GM21423 (cell line): ENCODE measurements around the gene HMGB1.
A peak's percentile ranks its signal among the peaks of the same experiment; 100 is the strongest.

ENCODE experiments used
- ATAC-seq: cut with Tn5 transposase; IDR thresholded peaks from one replicate; pipeline ENCODE4 v1.9.1; 2021; ENCODE audit warnings: mild to moderate bottlenecking, moderate library complexity; ENCODE audit not compliant: unreplicated experiment

HMGB1 gene

DNA sequence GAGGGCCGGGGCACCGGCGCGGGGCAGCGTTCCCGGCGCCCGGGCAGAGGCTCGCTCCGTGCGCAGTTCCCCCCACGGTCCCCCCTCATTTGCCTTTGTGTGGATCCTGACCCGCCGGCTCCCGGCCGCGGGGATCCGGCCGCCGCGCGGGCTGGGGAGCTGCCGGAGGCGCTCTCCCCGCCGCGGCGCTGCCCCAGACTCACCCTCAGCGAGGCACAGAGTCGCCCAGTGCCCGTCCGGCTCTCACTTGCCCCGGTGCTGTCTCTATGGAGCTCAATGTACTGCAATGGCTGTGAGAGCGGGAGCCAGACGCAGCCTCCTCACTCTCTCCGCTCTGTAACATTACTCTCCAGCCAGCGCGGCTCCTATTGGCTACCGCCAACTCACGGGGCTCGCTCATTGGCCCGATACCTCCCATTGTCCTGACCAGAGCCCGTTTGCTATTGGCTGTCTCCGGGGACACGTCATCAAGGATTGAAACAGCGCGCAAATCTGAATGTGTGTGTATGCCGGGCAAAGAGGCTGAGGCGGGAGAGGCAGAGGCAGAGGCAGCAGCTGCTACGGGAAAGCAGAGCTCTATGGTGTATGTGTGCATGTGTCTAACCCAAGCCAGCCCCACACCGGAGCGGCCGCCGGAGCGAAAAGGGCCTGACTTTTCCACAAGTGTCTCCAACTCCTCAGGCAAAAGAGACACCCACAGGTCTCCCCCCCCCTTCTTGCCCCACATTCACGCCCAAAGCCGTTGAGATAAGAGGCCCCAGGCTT is at the start of gene HMGB1:
TSS of gene HMGB1 (minus strand) at position 344 of the 765 bp plus-strand sequence. CDS start 2,256 bp downstream, outside the sequence.
- peak; percentile 86 for ATAC-seq

DNA sequence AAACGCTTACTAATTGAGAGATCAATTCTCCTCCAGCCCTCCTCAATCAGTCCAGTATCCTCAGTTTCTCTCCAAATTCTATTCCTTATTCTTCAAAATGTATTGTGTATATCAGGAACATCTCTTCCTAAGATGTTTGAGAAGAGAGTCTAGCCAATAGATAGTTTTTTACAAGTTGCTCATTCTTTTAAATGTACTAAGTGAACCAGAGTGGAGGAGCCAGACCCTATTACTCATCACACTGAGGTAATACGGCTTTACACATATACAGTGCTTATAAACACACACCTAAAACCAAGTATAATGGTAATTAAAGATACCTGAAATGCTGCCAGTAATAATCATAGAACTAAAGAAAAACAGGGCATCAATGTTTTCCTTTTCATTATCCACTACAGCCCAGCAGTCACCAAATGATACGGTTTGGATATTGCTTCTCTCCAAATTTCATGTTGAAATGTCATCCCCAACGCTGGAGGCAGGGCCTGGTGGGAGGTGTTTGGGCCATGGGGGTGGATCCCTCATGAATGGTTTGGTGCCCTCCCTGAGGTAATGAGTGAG is 45.2 kb upstream of the HMGB1 start:
- ATAC-seq: no peak

DNA sequence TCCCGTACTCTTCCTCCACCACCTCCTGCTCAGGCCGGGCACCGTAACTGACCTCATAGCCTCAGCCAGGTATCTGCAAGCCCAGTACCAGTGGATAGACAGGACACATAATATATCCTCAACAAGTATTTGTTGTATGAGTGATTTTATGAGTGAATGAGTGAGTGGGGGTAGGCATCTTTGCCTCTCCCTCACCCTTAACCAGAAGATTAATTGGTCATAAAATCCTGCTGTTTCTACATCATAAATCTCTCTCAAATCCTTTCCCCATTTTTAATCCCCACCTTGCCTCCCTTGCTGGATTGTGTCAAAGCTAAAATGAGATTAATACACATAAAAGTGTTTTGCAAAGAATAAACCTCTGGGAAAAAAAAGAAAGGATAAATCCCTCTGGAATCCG is 44.4 kb upstream of the HMGB1 start:
- ATAC-seq: no peak

DNA sequence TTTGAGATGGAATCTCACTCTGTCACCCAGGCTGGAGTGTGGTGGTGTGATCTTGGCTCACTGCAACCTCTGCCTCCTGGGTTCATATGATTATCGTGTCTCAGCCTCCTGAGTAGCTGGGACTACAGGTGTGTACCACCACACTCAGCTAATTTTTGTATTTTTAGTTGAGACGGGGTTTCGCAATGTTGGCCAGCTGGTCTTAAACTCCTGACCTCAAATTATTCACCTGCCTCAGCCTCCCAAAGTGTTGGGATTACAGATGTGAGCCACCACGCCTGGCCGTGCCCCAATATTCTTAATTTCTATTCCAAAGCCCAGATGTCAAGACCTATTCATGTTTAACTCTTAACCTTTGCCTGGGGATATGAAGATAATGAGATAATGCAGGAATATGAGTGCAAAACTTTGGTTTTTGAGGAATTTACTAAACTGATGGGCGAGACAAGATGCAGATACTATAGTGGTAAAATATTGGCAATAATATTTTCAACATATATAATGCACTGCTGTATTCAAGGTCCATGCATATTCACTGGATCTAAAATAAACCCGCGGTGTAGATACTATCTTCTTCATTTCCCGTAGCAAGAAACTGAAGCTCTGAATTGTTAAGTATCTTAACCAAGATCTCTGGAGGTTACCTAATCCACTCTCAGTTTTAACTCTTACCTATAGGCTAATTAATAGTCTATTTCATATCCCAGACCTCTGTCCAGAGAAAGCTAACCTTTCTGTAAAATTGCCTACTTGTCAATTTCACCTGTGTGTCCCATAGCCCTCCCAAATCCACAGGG is 43.7 kb upstream of the HMGB1 start:
- no peak for ATAC-seq

DNA sequence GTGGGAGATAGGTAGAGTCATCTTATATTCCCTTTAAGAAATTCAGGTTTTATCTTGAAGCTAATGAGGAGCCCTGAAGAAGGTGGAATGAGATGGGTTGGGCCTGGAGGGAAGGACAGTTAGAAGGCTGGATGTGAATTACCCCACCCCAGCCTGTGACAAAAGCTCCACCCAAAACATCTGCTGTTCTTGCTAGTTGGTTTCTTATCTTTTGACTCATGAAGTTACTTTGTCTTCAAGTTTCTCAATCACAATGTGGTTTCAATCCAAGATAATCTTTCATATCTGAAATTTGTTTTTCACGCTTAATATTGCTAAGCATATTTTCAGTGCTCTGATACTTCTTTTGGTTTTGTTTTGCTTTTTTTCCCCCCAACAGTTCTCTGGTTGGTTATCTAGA is 38.3 kb upstream of the HMGB1 start:
- ATAC-seq: no peak

DNA sequence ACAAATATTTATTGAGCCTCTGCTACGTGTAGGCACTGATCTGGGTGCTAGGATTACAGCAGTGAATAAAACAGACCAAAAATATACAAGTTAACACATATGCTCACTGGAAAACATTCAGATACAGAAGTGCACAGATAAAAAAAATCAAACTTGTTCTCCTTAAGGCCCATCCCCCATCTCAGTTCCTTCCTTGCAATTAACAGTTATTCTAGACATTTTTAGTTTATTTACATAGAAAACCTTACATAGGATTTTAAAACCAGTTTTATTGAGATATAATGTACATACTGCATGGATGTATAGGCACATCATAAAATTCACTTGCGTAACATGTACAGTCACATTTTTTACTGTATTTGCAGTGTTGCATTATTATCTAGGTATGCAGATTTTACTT is 36.5 kb upstream of the HMGB1 start:
- ATAC-seq: no peak

DNA sequence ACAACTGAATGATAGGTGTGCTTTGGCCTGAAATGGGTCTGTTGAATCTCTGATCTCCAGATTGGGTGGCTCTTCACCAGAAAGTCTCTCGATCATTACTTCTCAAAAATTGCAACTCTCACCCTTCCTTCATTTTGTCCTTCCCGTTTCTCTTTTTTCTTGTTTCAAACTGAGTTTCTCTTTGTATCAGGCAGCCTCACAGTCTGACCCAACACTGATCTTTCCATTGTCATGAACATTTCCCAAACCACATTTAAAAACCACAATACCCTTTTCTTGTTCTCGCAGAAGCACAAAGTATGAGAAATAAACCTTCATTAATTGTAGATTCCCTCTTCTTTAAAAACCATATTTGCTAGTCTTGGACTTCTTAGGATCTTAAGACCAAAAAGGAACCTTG is 33.6 kb upstream of the HMGB1 start:
- no peak for ATAC-seq

DNA sequence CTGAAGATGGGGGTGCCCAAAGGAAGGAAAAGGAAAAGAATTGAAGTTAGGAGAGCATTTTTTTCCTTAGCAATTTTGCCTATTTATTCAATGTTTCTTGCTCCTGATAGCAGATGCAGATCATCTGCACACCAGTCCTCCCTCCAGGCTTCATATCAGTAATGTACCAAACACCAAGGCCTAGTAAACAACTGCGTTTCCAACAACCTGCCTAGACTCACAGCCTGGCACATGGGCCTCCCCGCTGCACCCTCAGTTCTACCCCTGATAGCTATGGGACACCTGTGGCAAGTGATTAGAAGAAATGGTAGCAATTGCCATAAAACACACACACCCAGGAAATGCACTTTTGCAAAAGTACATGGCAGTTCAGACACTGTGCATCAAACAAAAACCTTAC is 30.4 kb upstream of the HMGB1 start:
- no peak for ATAC-seq

DNA sequence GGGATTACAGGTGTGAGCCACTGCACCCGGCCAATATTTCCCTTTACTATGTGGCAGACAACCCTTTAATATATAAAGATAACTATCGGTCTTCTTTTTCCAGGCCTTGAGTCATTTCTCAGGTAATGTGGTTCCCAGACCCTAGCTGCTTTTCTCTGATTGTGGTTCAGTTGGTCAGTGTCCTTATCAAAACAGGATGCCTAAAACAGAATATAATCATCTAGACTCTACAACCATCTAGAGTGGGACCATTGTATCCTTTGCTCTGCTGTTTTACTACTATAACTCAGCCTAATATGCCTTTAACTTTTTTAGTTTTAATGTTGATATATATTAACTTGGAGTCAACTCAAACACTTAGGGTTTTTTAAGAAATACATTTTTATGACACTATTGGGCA is 30.0 kb upstream of the HMGB1 start:
- ATAC-seq: no peak

DNA sequence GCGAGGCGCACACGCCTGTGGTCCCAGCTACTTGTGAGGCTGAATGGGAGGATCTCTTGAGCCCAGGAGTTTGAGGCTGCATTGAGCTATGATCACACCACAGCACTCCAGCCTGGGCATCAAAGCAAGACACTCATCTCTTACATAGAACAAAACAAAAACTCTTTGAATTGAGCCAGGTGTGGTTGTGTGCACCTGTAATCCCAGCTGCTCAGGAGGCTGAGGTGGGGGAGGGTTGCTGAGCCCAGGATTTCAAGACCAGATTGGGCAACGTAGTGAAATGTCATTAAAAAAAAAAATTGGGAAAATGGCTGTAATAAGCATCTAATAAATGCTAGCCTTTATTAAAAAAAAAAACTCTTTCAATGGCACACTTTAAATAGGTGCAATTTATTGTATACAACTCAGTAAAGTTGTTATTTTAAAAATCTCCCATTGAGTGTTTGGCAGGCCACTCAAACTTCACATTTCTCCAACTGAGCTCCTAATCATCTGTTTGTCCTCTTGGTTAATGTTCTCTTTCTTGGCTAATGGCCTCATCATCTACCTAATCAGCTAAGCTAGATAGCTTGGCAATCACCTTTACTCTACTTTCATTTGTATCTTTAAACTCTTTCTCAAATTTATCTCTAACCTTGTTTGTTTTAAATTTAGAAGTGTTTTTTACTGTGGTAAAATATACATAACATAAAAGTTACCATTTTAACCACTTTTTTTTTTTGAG is 28.1 kb upstream of the HMGB1 start:
- ATAC-seq: no peak

DNA sequence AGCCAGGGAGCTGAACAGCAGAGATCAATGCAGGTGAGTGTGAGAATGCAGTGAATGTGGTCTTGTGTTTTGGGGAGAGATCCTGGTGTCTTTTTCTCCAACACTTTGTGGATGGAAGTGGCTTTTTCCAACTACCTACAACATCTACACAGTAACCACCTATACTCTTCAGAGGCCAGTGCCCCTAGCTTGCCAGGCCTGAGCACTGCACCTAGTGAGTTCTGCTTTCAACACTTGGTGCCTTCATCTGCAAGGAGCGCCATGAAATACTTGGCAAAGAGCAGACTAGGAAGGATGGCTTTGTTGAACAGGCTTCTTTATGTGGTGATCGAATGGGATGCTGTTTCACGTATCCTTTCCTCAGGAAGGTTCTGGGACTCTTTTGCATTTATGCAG is 21.3 kb upstream of the HMGB1 start:
- no peak for ATAC-seq

DNA sequence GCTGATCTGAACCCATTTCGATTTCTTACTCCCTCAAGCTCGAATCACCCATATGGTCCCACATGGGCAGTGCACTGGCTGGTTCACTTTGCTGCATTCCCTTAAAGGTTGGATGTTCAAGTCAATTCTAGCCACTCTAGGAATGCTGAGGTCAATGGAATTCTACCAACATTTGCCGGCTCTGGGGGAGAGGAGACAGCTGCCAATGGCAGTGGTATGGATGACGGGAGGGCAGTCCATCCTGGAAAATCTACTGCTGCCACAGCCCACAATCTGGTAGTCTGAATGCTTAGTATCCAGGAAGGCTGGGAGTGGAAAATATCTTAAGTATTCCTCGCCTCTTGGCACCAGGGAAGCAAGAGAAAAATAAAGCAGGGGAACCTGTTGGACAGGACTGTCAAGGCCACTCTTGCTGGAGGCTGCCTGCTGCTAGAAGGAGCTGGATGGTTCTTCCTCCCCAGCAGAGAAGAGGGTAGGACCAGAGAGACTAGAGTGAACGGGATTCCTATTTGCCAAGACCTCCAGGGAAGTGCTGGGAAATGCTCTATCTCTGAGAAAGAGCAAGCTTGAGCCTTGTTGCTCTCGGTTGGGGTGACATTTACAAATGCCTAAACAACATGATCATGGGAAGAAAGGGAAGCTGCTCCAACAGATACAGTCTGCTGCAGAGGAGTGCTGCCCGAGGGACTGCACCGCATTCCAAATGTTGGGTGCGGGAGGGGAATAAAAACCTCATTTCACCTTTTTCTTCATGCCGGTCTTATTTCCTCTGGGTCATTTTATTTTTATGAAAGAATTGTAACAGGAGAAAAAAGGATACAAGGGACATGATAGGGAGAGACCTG is 20.7 kb upstream of the HMGB1 start:
- ATAC-seq: no peak

DNA sequence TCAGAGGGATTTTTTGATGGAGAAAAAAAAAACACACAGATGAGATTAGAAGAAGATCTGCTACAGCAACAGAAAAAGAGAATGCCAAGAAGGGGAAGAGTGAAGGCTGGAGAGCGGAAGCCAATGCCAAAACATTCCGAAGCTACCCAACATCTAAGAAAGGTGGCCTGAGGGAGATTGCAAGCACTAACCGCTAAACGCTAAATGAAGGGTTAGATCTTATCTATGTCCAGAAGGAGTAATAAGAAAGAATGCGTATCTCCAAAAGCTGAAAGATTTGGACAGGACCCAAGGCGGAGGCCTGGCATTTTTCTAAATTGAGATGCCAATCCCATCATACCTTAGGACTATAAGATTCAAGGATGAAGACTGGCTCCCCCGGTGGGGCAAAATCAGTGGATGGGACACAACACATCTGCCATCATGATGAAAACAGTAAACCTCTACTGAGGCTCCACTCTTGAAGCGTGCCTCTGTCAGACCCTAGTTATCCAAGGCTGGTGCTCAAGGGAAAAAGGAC is 15.6 kb upstream of the HMGB1 start:
- no peak for ATAC-seq

DNA sequence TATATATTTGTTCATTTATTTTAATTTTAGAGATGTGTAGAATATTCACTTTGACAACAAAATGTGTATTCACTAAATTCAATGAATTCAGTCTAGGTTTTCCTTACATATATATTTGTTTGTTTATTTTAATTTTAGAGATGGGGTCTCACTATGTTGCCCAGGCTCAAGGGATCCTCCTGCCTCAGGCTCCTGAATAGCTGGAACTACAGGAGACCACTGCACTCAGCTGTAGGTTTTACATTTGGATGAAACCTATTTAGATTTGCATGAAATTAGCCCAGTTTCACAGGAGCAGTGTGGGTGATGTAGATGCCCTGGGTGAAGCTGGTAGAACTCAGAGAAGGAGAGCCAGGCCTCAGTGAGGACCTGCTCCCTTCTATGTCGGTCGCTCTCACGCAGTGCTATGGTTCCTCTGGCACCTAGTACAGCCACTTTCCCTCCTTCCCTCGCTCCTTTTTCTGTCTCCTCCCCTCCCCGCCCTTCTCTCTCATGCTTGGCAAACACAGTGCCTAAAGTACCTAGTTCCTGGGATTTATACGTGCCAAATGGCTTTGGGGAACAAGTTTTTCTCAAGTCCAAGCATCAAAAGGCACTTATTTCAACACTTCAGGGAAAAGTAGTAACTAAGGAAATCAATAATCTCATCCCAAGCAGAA is 14.7 kb upstream of the HMGB1 start:
- no peak for ATAC-seq

DNA sequence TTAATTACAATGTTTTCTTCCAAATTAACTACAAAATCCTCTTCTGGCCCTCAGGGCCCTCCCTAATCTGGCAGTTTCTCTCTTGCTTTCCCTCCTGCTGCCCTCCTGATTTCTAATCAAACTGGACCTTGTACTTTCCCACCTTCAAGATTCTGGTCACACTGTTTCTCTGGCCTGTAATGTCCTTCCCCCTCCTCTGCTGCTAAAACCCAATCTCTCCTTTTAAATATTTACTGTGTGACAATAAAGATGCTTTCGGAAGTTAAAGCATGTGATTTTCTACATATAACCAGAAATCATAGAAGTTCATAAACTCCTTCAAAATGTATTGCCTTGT is 14.1 kb upstream of the HMGB1 start:
- ATAC-seq: no peak

DNA sequence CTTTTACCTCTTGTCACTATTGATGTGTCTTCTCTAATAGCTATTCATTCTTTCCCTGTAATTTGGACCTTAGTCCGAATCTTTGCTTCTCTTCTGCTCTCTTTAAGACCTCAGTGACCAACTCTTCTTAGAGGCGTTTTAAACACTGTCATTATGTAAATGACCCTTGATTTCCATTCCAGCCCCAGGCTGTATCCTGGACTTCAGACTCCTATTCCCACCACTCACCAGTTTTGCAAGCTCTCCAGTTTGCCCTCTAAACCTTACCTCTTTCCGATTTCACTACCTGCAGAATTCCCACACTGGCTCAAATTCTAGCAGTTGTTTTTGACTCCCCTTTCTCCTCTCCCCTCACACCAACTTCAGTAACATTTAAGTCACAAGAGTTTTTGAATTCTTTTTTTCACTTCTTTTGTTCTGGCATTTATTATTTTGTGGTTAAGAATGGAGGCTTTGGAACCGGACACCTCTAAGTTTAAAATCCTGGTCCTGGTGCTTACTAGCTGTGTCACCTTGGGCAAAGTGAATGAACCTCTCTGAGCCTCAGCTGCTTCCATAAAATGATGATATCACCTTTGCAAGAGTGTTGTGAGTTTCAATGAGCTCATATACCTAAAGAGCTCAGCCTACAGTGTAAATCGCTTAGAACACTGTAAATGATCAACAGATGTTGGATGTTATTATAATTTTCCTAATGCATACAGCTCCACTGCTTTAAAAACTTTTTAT is 13.6 kb upstream of the HMGB1 start:
- ATAC-seq: no peak

DNA sequence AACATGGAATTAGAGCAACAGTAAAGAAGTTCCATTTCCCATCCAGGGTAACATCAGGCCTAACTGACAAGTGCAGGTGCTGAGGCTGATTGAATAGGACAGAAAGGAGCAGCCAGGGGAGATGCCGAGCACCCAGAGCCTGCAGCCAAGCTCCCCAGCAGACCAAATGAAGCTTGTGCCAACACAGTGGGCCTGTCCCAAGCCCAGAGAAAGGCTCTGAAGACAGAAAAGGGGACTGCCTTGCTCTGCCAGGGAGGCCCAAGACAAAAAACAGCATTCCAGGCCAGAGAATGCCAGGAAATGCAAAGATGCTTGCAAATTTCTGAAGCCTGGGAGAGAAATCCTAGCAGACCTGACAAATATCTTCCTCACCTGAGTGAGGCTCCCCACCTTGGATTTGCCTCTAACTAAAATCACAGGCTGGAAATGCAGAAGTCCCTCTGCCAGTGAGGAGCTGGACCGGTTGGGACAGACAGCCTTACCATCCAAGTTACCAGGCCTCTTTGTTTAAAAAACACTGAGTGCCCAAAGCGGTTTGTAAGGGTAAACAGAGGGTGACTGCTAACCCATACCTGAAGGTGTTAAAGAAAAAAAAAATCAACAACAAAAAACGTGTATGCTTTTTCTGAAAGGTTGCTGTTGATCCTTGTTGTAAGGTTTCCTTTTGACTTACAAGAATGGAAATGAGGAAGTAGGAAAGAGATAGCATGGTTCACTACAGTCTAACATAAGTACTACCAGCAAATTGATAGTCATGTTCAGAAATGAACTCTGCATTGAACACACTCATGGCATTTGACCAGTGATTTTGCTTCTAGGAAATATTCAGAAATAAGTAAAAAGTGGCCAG is 11.8 kb upstream of the HMGB1 start:
- ATAC-seq: peak; percentile 90

DNA sequence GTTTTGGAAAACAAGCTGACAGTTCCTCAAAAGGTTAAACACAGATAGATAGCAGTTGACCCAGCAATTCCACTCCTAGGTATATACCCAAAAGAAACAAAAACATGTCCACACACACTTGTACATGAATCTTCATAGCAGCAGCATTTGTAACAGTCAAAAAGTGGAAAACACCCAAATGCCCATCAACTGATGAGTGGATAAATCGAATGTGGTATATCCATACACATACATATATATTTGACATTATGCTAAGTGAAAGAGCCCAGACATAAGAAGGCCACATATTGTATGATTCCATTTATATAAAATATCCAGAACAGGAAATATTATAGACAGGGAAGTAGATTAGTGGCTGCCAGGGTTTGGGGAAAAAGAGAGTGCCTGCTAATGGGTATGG is 7.9 kb upstream of the HMGB1 start:
- ATAC-seq: no peak
